Measurements from ENCODE around the gene USP34.

The USP34 gene

GRCh38 chr2:61363580-61363979, 107.3 kb downstream of the USP34 start:
- DNase-seq, result no peak

GRCh38 chr2:61362873-61363272, 108.0 kb downstream of the USP34 start:
- DNase-seq, result no peak

- no peak for DNase-seq
Observed at GRCh38 chr2:61361068-61361467, 109.8 kb downstream of the USP34 start.

- no peak for DNase-seq
Observed at GRCh38 chr2:61359058-61359457, 111.8 kb downstream of the USP34 start.

- no peak for DNase-seq
Observed at GRCh38 chr2:61357681-61358080, 113.2 kb downstream of the USP34 start.

- DNase-seq, result peak; percentile 14
Observed at GRCh38 chr2:61356958-61357350, 113.9 kb downstream of the USP34 start.

GRCh38 chr2:61356261-61356957, 114.5 kb downstream of the USP34 start:
- peak; percentile 8 for DNase-seq

GRCh38 chr2:61354543-61355197, 116.2 kb downstream of the USP34 start:
- no peak for DNase-seq

GRCh38 chr2:61353909-61354308, 117.0 kb downstream of the USP34 start:
- no peak for DNase-seq

- no peak for DNase-seq
Observed at GRCh38 chr2:61350777-61351176, 120.1 kb downstream of the USP34 start.

GRCh38 chr2:61343141-61343540, 127.7 kb downstream of the USP34 start:
- DNase-seq, result no peak

- peak; percentile 35 for DNase-seq
Observed at GRCh38 chr2:61340242-61340641, 130.6 kb downstream of the USP34 start.

- no peak for DNase-seq
Observed at GRCh38 chr2:61338447-61338846, 132.4 kb downstream of the USP34 start.

- no peak for DNase-seq
Observed at GRCh38 chr2:61335187-61335586, 135.7 kb downstream of the USP34 start.

- DNase-seq, result no peak
Observed at GRCh38 chr2:61334466-61334865, 136.4 kb downstream of the USP34 start.

GRCh38 chr2:61328707-61329251, 142.1 kb downstream of the USP34 start:
- DNase-seq, result peak; percentile 65

GRCh38 chr2:61327173-61327572, 143.7 kb downstream of the USP34 start:
- DNase-seq, result no peak

GRCh38 chr2:61326423-61326822, 144.5 kb downstream of the USP34 start:
- no peak for DNase-seq

- no peak for DNase-seq
Observed at GRCh38 chr2:61320181-61320580, 150.7 kb downstream of the USP34 start.

GRCh38 chr2:61318553-61318952, 152.3 kb downstream of the USP34 start:
- no peak for DNase-seq

- no peak for DNase-seq
Observed at GRCh38 chr2:61295981-61296380, 174.9 kb downstream of the USP34 start.

GRCh38 chr2:61291851-61292575, 178.9 kb downstream of the USP34 start:
- DNase-seq, result peak; percentile 10

- no peak for DNase-seq
Observed at GRCh38 chr2:61288070-61288841, 182.6 kb downstream of the USP34 start.

Measured in EL (cell line).